Activated CD8-positive, alpha-beta memory T cell treated with anti-CD3 and anti-CD28 coated beads, Interleukin-2, amount 50 U/mL, for 1 hour (primary cell): ENCODE results near the gene SDK1.

Experiments
- DNase-seq: peaks from one replicate; pipeline ENCODE4 v3.0.0-alpha.2; 2020; ENCODE audit errors: extremely low read depth

The SDK1 gene

GRCh38 chr7:3455806-3456595 is 154.9 kb downstream of the SDK1 start:
- DNase-seq: no peak

DNA sequence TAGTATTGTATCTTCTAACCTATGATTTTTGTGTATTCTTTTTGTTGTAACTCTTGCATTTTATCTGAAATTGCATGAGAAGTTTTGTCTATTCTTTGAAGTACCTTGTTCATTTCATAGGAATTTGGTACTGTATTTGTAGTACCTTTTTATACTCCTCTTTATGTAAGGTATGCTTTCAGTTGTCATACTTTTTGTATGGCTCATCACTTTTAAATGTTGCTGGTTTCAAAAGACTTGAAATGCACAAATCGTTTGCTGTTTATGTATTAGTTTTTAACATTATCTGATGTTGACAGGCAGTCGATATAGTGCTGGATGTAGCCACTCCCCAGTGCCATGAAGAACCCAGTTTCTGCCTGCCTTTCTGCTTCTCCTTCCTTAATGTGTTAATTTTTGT is 158.1 kb downstream of the SDK1 start:
- no peak for DNase-seq

- peak; percentile 41 for DNase-seq
Observed at GRCh38 chr7:3461923-3462322, 160.9 kb downstream of the SDK1 start.

- no peak for DNase-seq
Observed at GRCh38 chr7:3463696-3464095, 162.6 kb downstream of the SDK1 start.

GRCh38 chr7:3464900-3465622 is 164.0 kb downstream of the SDK1 start:
- peak; percentile 49 for DNase-seq

- DNase-seq: no peak
Observed at GRCh38 chr7:3466261-3466660, 165.2 kb downstream of the SDK1 start.

- DNase-seq: no peak
Observed at GRCh38 chr7:3469641-3470040, 168.6 kb downstream of the SDK1 start.

DNA sequence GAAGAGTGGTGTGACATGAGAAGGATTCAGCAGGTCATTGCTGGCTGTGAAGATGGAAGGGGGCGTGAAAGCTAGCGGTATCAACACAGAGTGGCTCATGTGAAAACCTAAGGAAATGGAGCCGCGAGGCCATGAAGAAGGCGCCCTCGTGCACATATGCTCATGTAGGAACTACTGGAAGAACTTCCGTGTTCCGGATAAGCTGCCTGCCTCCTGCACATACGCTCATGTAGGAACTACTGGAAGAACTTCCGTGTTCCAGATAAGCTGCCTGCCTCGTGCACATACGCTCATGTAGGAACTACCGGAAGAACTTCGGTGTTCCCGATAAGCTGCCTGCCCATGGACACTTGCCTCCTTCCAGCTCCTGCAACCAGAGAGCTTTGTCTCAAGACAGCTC is 179.1 kb downstream of the SDK1 start:
- no peak for DNase-seq

DNA sequence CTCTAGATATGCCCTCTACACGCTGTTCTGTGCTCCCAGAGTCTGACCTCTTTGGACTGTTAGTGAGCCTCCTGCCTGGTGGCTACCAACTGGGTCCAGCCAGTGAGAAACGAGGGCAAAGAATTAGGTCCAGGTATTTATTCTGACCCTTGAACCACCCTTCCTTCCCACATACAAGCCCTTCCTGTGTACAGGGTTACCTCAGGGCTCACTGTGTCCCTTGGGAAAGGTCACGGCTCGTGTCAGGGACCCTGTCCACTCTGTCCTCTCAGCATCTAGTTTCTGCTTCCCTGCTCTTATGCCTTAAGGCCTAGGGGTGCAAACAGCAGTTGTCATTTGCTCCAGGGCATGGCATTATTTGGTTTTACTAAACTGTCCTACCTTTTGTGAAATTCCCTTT is 180.4 kb downstream of the SDK1 start:
- DNase-seq: no peak

DNA sequence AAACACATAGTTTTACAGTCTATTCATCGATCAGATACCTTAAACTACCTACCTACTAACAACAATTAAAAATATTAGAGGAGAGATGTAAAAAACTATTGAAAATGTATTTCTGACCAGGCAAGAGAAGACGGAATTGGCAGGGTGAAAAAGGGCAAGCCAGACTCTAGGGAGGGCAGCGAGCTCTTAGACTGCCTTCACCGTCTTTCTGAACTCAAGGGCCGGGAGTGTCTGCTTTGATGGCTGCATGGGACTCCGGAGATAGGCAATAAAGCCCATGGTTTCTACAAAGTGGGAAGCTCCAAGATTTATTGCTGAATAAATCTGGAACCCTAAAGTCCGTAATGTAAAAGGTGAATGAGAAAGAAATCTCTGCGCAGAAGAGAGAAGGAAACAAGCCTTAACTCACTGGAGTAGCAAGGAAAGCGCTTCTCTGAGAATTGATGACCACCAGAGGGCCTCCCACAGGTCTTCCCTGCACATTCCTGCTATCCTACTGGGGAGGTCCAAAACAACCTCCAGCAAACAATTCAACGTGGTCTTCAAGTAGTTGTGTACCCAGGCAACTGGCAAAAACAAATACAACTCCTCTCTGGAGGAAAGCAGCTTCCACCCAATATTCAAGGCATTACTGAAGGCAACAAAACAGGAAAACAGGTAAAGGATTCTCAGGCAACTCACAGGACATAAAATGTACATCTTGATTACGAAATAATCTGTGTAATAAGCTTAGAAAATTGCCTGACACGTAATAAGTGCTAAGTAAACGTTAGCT is 181.3 kb downstream of the SDK1 start:
- DNase-seq: no peak

DNA sequence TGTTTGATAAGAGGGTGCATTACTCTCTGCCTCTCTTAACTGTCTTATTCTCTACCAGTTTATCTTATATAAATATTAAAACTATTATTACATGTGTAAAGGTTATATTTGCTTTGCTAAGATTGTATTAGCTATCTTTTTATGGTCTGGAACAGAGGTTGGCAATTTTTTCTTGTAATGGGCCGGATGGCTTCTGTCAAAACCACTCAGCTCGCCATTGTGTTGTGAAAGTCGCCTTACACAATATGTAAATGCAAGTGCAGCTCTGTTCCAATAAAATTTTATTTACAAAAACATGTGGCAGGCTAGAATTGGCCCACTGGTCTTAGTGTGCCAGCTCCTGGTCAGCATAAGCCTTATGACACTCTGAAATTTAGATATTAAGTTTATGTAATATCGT is 185.8 kb downstream of the SDK1 start:
- DNase-seq: no peak

GRCh38 chr7:3488829-3489228 is 187.8 kb downstream of the SDK1 start:
- DNase-seq: no peak

GRCh38 chr7:3493499-3493898 is 192.4 kb downstream of the SDK1 start:
- no peak for DNase-seq

GRCh38 chr7:3494947-3495346 is 193.9 kb downstream of the SDK1 start:
- DNase-seq: no peak

GRCh38 chr7:3495530-3495929 is 194.5 kb downstream of the SDK1 start:
- DNase-seq: no peak

- DNase-seq: no peak
Observed at GRCh38 chr7:3495954-3496353, 194.9 kb downstream of the SDK1 start.

DNA sequence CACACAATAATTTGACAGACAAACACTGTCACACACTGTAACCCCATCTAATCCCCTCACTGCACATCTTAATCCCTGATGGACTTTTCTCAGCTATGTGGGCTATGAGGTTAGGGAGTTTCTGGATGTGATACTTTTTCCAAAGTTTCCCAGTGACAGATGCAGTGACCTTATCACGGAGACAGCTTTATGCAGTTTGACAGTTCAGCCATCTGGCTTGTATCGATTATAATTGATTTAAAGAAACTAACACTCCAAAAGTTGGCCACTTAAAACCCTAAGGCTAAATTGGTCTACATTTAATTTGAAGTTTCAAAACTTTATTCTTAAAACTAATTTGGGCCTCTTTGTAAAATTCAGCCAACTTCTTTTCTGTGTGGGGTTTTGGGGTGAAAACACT is 196.7 kb downstream of the SDK1 start:
- no peak for DNase-seq

- no peak for DNase-seq
Observed at GRCh38 chr7:3501671-3502070, 200.6 kb downstream of the SDK1 start.

- no peak for DNase-seq
Observed at GRCh38 chr7:3504384-3504783, 203.3 kb downstream of the SDK1 start.

- no peak for DNase-seq
Observed at GRCh38 chr7:3510101-3511020, 209.3 kb downstream of the SDK1 start.

DNA sequence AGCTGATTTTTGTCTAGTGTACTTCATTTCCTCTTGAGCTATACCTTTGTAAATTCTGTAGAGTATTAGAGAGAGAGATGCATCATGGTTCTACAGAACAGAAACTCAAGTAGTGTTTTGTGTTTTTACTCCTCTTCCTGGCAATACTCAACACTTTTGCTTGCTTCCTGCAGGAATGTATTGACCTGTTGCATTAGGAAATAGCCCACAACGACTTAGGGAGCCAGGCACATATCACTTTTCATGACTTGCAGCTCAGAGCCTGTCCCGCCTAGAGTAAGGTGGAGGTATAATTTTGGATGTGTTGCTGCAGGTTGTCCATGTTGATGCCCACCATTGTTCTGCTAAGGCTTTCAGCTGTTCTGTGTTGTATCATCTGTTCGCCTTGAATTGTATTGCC is 216.3 kb downstream of the SDK1 start:
- no peak for DNase-seq

- DNase-seq: no peak
Observed at GRCh38 chr7:3518546-3518945, 217.5 kb downstream of the SDK1 start.
